A549 (cell line): Measurements from ENCODE around the gene POLR2E.

Experiments
- BCL3 ChIP-seq: fragments of >200 bp; sonication (Bioruptor Twin); formaldehyde crosslinking; IDR thresholded peaks from 3 replicates; pipeline ENCODE4 v1.6.1; 2016
- CHD2 ChIP-seq: fragments of 150-350 bp; IDR thresholded peaks from 2 replicates; pipeline ENCODE4 v1.6.1; 2014; ENCODE audit warnings: low read length; ENCODE audit not compliant: partially characterized antibody
- CTCF ChIP-seq: fragments of >200 bp; sonication (Bioruptor Twin); formaldehyde crosslinking; IDR thresholded peaks from 3 replicates; pipeline ENCODE4 v1.5.1; 2016
- EP300 ChIP-seq, 2 experiments: fragments of >200 bp; sonication (Bioruptor Twin); formaldehyde crosslinking; IDR thresholded peaks; 2 replicates in 1 of 2; 3 replicates in 1 of 2; pipeline ENCODE4 v1.6.1; 2016 to 2017
- FOSL2 ChIP-seq, 2 experiments: fragments of 450-650 bp in 1 of 2; fragments of >200 bp in 1 of 2; sonication (Bioruptor Twin) in 1 of 2; formaldehyde crosslinking; IDR thresholded peaks; 2 replicates each; pipeline versions ENCODE4 v1.5.0 to v1.6.1; 2016 to 2020; ENCODE audit warnings: mild to moderate bottlenecking in 1 of 2, moderate library complexity in 1 of 2
- HDAC2 ChIP-seq: fragments of 200-600 bp; sonication (generic); IDR thresholded peaks from 2 replicates; pipeline ENCODE4 v1.6.1; 2016
- MAX ChIP-seq: IDR thresholded peaks from 2 replicates; pipeline ENCODE4 v1.6.1; 2012
- NFE2L2 ChIP-seq: fragments of 150-350 bp; conservative IDR thresholded peaks from 2 replicates; pipeline ENCODE4 v1.6.1; 2014; ENCODE audit warnings: low read length
- PHF8 ChIP-seq: fragments of 200-600 bp; sonication (generic); IDR thresholded peaks from 2 replicates; pipeline ENCODE4 v1.6.1; 2016; ENCODE audit warnings: low read depth, mild to moderate bottlenecking, antibody characterized with exemption, moderate library complexity, borderline replicate concordance
- POLR2A ChIP-seq: IDR thresholded peaks from 2 replicates; pipeline ENCODE4 v1.6.1; 2012; ENCODE audit warnings: mild to moderate bottlenecking, low read length
- RAD21 ChIP-seq, 2 experiments: fragments of >200 bp in 1 of 2; sonication (Bioruptor Twin) in 1 of 2; formaldehyde crosslinking in 1 of 2; IDR thresholded peaks in 1 of 2; conservative IDR thresholded peaks in 1 of 2; 2 replicates in 1 of 2; 3 replicates in 1 of 2; pipeline ENCODE4 v1.6.1; 2012 to 2018; ENCODE audit warnings: inconsistent platforms in 1 of 2

- TF ChIP-seq PHF8 (no peak), HDAC2 (no peak), POLR2A (no peak), CTCF (no peak), NFE2L2 (no peak), RAD21 (conservative IDR thresholded peaks at IDR 0.05 in 1 of 2, IDR thresholded peaks at IDR 0.05 in 1 of 2) (no peak), CHD2 (no peak), BCL3 (no peak), MAX (no peak), FOSL2 (IDR thresholded peaks at IDR 0.05) (no peak), FOSL2 (CRISPR knock-in tag; IDR thresholded peaks at IDR 0.05) (no peak), EP300 (IDR thresholded peaks at IDR 0.05) (no peak)
These were observed 21.9 kb downstream of the POLR2E start for GRCh38 chr19:1073063-1073955.
